ENCODE data around the gene MACROD2.

MACROD2 gene

DNA sequence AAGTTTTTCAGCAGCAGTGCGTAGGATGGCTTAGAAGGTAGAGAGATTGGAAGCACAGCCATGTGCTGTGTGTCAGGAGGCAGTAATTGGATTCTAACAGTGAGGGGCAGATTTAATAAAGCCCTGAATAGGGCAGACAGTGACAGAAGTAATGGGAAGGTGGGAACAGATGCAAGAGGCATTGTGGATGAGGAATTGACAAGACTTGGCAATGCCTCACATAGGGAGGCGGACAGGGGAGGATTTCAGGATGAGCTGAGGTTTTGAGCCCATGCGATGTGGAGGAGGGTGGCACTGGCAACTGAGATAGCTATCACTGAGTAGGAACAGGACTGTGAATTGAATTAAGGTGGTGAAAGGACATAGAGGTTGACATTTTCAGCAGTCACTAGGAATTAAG, 604.3 kb downstream of the MACROD2 start:
- TF ChIP-seq Cebpa-rat (IDR thresholded peaks at IDR 0.05) = no peak
- H3K4me1 ChIP-seq = no peaks in the 10 kb centered on the region
- no peaks in the 10 kb centered on the region for H3K27me3 ChIP-seq
- no peak overlapping the region for H3K4me3 ChIP-seq
- no peaks in the 10 kb centered on the region for H3K36me3 ChIP-seq
- no peak overlapping the region for H3K9ac ChIP-seq
- no peaks in the 10 kb centered on the region for H3K9me3 ChIP-seq (replicated peaks in 1 of 11)
- no peak overlapping the region for H3K4me2 ChIP-seq
- no peak overlapping the region for H3K27ac ChIP-seq
- H4K20me1 ChIP-seq = no peaks in the 10 kb centered on the region

DNA sequence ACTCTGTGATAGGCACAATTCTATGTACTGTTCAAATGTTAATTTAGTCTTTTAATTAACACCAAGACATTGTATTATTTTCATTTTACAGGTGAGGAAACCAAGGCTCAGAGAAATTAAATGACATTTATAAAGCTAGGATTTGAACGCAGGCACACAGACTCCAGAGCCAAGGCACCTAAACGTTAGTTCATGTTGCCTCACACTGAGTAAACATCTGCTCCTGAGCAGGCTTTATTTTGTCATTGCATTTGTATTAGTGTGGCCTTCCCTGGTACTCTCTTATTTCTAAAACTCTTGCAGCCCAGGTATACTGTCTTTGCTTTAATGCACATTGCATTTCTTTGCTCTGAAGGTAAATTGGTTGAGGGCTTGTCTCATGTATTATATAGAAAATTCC, 605.2 kb downstream of the MACROD2 start:
- no peak overlapping the region for H3K4me3 ChIP-seq
- H3K4me1 ChIP-seq = no peaks in the 10 kb centered on the region
- no peak overlapping the region for H3K27ac ChIP-seq

DNA sequence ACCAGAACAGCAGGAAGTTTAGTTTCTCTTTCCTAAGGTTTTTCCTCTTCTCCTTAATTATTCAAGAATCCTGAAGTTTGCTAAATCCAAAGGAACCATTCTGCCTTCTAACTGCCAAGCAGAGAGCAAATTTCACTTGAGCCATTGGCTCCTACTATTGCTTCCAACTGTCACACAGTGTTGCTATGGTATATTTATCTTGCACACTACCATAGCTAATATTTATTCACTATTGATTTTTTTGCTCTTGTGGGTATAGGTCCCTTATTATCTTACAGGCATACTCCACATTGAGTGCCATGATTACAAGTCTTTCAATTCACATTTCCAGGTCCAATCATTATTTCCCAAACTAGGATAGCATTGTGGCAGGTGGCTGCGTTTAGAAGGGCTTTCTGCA, 608.8 kb downstream of the MACROD2 start:
- Histone ChIP-seq H3K4me1 (no peaks in the 10 kb centered on the region), H3K36me3 (no peaks in the 10 kb centered on the region), H3K9ac (no peak overlapping the region), H3K9me3 (replicated peaks in 1 of 11) (no peaks in the 10 kb centered on the region), H4K20me1 (no peaks in the 10 kb centered on the region), H3K4me2 (no peak overlapping the region), H3K27me3 (no peaks in the 10 kb centered on the region), H3K27ac (no peak overlapping the region), H3K4me3 (no peak overlapping the region)
- TF ChIP-seq Cebpa-rat (IDR thresholded peaks at IDR 0.05) = no peak

More for the DNA sequence above, 605.2 kb downstream of the MACROD2 start:
- Histone ChIP-seq H3K27me3 (no peaks in the 10 kb centered on the region), H3K4me2 (no peak overlapping the region), H3K36me3 (no peaks in the 10 kb centered on the region), H3K9ac (no peak overlapping the region), H3K9me3 (replicated peaks in 1 of 11) (no peaks in the 10 kb centered on the region), H4K20me1 (no peaks in the 10 kb centered on the region)
- TF ChIP-seq Cebpa-rat (IDR thresholded peaks at IDR 0.05) = no peak

DNA sequence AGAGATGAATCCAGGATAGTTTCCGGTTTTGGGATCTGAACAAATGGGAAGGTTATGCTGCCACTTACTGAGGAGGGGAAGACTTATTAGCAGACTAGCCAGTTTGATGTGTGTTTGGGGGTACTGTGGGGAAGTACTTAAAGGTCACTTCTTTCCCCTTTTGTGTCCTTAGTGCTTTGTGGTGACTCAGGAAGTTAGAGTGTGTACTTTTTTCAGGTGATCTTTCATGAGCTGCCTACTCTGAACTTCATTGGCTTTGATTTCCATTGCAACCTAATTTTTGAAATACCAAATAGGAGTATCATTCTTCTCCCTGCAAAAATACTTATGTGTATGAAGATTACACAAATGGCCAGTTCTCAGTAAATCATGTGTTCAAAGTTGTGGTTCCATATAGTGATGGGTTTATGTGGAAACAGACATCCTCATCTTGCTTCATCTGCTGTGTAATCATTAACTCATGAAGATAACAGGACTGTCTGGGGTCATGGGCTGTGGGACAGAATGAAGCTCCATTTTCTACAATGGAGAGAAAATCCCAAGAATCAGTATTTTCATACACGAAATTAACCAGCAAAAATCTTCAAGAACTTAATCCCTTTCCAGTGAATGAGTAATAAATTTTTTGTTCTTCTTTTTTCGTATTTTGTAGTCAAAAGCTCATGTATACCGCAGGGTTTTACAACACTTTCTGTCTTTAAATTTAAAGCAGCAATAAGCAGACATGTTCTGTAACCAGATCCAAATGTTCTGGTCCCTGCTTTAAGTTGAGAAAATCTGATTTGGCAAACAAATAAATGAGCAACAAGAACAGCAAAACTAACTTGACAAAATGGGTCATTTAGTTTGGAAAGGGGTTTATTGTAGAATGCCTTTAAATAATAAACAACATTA, 614.3 kb downstream of the MACROD2 start:
- H3K9me3 ChIP-seq (replicated peaks in 1 of 11) = no peaks in the 10 kb centered on the region
- H3K27me3 ChIP-seq = no peaks in the 10 kb centered on the region
- H3K4me1 ChIP-seq = no peaks in the 10 kb centered on the region
- no peak overlapping the region for H3K9ac ChIP-seq
- H3K27ac ChIP-seq = no peak overlapping the region
- H3K36me3 ChIP-seq = no peaks in the 10 kb centered on the region
- no peak overlapping the region for H3K4me2 ChIP-seq
- H3K4me3 ChIP-seq = no peak overlapping the region
- TF ChIP-seq Cebpa-rat (IDR thresholded peaks at IDR 0.05) = no peak
- no peaks in the 10 kb centered on the region for H4K20me1 ChIP-seq

DNA sequence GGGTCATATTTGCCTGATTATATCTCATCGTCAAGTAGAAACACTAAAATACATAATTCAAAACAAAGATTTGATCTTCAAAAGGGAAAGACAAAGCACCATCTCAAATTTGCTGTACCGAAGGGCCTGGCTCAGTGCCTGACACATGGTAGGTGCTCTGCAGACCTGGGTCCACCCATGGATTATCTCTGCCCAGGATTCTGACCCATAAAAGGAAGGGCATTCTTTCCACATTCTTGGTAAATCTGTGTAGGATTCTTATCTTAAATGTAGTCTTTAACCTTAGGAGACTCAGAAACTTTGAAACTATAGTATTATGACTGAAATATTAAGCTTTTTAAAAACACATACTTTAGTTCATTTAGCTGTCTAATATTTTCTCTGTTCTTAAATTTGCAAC, 616.2 kb downstream of the MACROD2 start:
- H4K20me1 ChIP-seq = no peaks in the 10 kb centered on the region
- no peak overlapping the region for H3K27ac ChIP-seq
- H3K4me3 ChIP-seq = no peak overlapping the region
- no peaks in the 10 kb centered on the region for H3K36me3 ChIP-seq
- no peaks in the 10 kb centered on the region for H3K4me1 ChIP-seq
- H3K9me3 ChIP-seq (replicated peaks in 1 of 11) = no peaks in the 10 kb centered on the region
- no peaks in the 10 kb centered on the region for H3K27me3 ChIP-seq
- no peak for TF ChIP-seq Cebpa-rat (IDR thresholded peaks at IDR 0.05)
- H3K9ac ChIP-seq = no peak overlapping the region
- no peak overlapping the region for H3K4me2 ChIP-seq

DNA sequence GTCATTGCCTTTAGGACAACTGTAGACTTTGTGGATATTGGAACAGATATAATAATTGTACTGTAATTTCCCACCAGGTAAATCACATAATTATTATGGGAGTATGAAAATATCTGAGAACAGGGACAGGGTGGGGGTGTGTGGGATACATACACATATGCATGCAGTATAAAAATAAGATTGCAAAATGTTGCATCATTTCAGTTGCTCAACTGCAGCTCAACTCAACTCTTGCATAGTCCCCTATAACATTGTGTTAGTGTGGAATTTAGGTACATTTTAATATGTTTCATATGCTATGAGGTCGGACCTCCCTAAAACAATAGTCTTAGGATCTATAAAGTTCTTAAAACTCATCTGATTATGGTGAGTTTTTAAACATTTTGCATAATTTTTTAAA, 617.1 kb downstream of the MACROD2 start:
- TF ChIP-seq Cebpa-rat (IDR thresholded peaks at IDR 0.05) = no peak
- H3K36me3 ChIP-seq = no peaks in the 10 kb centered on the region

DNA sequence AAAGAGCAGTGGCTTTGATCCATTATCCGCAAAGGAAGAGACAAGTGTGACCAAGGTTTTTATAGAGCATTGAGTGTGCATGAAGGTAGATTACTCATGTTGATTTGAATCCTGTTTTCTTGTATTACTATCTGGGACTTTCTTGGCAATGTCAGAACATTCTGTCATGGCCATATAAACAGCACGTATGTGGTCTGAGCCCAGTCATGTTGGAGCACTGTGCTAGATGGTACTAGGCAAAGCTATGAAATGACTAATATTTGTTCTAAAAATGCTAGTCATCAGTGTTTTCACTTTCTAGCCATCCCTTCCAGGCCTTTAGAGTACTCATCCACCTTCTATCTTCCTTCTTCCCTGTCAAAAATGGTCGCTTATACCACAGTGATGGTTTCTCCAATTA, 620.7 kb downstream of the MACROD2 start:
- Histone ChIP-seq H3K9me3 (replicated peaks in 1 of 11) (0 out of 22 replicates have a peak, but pooled peaks cover 0 to 4% (median 0%) of the 10 kb centered on the region in 11 experiments), H3K27me3 (no peaks in the 10 kb centered on the region), H3K27ac (no peak overlapping the region), H4K20me1 (no peaks in the 10 kb centered on the region), H3K4me1 (no peaks in the 10 kb centered on the region), H3K4me2 (no peak overlapping the region), H3K9ac (no peak overlapping the region), H3K4me3 (no peak overlapping the region), H3K36me3 (no peaks in the 10 kb centered on the region)
- no peak for TF ChIP-seq Cebpa-rat (IDR thresholded peaks at IDR 0.05)

More for the DNA sequence above, 617.1 kb downstream of the MACROD2 start:
- H3K9me3 ChIP-seq (replicated peaks in 1 of 11) = no peaks in the 10 kb centered on the region
- no peaks in the 10 kb centered on the region for H3K4me1 ChIP-seq
- H3K27ac ChIP-seq = no peak overlapping the region
- H4K20me1 ChIP-seq = no peaks in the 10 kb centered on the region
- no peak overlapping the region for H3K4me3 ChIP-seq
- H3K9ac ChIP-seq = no peak overlapping the region
- H3K4me2 ChIP-seq = no peak overlapping the region
- H3K27me3 ChIP-seq = no peaks in the 10 kb centered on the region

DNA sequence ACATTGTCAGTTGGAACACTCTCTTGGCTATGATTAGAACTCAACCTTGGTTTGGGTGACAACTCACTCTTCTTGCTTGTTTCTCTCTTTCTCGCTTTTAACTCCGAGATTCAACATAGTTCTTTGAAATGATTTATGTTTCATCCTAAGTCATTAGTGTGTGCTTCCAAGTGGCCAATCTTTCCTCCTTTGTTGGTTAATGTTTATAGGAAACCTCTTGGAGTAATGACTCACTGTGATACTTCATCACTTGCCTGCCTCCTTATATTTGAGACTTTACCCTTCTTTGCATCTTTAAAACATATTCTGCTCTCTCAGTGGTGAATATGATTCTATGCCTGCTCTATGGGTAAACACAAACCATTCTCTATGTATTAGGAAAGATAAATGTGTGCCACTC, 621.8 kb downstream of the MACROD2 start:
- Histone ChIP-seq H3K4me3 (no peak overlapping the region), H3K36me3 (no peaks in the 10 kb centered on the region), H3K9ac (no peak overlapping the region), H3K4me1 (no peaks in the 10 kb centered on the region), H3K9me3 (replicated peaks in 1 of 11) (0 out of 22 replicates have a peak, but pooled peaks cover 0 to 4% (median 0%) of the 10 kb centered on the region in 11 experiments), H3K4me2 (no peak overlapping the region), H3K27ac (no peak overlapping the region), H3K27me3 (no peaks in the 10 kb centered on the region), H4K20me1 (no peaks in the 10 kb centered on the region)
- TF ChIP-seq Cebpa-rat (IDR thresholded peaks at IDR 0.05) = no peak

DNA sequence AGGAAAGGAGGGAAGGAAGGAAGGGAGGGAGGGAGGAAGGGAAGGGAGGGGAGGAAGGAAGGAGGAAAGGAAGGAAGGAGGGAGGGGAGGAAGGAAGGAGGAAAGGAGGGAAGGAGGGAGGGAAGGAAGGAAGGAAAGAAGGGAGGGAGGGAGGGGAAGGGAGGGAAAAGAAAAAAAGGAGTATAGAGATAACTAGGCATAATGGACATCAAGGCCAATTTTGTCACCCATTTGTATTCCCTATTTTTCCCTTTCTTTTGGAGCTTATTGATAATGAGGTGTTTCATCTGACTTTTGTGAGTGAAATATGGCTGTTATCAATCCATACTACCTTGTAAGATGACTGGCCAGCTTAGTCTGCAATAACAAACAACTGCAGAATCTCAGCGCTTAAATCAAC, 624.1 kb downstream of the MACROD2 start:
- no peak for TF ChIP-seq Cebpa-rat (IDR thresholded peaks at IDR 0.05)
- H4K20me1 ChIP-seq = no peaks in the 10 kb centered on the region
- H3K4me3 ChIP-seq = no peak overlapping the region
- 0 out of 22 replicates have a peak, but pooled peaks cover 0 to 4% (median 0%) of the 10 kb centered on the region in 11 experiments for H3K9me3 ChIP-seq (replicated peaks in 1 of 11)
- no peak overlapping the region for H3K27ac ChIP-seq
- no peaks in the 10 kb centered on the region for H3K4me1 ChIP-seq
- no peak overlapping the region for H3K9ac ChIP-seq
- no peaks in the 10 kb centered on the region for H3K36me3 ChIP-seq
- no peaks in the 10 kb centered on the region for H3K27me3 ChIP-seq
- H3K4me2 ChIP-seq = no peak overlapping the region

DNA sequence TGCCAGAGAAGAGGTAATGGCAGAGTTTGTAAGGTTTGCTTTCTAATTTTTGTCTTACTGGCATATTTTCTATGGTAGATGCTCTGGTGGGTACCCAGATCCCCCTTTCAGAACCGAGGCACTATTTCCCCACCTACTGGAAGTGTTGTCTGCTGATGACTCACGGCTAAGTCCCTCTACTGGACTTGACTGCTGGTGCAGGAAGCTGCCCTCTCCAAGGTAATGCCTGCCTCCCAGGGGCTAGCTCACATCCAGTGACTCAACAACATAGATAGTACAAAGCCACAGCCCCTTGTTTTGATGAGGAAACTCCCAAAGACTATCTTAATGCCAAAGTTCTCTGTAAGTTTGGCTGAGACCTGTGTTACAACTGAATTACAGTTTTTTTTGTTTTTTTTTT, 627.5 kb downstream of the MACROD2 start:
- Histone ChIP-seq H3K27ac (no peak overlapping the region), H3K4me1 (no peaks in the 10 kb centered on the region), H3K4me2 (no peak overlapping the region), H3K27me3 (no peaks in the 10 kb centered on the region), H3K9ac (no peak overlapping the region), H3K9me3 (replicated peaks in 1 of 11) (0 out of 22 replicates have a peak, but pooled peaks cover 0 to 4% (median 0%) of the 10 kb centered on the region in 11 experiments), H3K4me3 (no peak overlapping the region), H4K20me1 (no peaks in the 10 kb centered on the region), H3K36me3 (no peaks in the 10 kb centered on the region)
- TF ChIP-seq Cebpa-rat (IDR thresholded peaks at IDR 0.05) = no peak

Measured in BLaER1 treated with 17β-estradiol and CSF1 and Interleukin-3, amounts not matched to agents 10 nM and 100 nM (cell line).